ENCODE data around the gene SH3GL3. TPM values are rescaled to one million over a fixed set of nuclear protein-coding genes. Genes with fewer than 3 reads are reported as not detected.

Gene SH3GL3
- total RNA-seq, 4 donors from 2014 or later = 0.40 TPM; not detected in 3

DNA sequence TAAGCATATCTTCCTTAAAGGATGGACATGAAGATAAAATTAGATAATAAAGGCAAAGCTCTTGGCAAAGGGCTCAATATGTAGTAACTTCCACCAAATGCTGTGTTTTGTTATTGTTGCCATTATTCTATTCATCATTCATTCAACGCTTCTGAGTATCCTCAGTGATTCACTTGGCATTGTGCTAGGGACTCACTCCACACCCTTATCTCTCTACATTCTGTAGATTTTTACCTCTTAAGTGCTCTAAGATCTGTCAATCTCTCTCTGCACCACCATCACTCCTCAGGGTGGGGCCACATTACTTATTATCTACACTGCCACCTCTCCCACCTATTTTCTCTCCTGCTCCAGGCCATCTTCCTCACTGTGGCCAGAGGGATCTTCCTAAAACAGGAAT is 51.2 kb downstream of the SH3GL3 start:
- H3K4me1 ChIP-seq = no peaks in the 10 kb centered on the region
- H3K27me3 ChIP-seq = no peaks in the 10 kb centered on the region
- H3K4me3 ChIP-seq (replicated peaks in 1 of 3) = no peak overlapping the region
- WGBS, 2 donors = 96 to 98% methylated on average over 1 of the region's 1 CpG
- H3K27ac ChIP-seq = no peak overlapping the region
- no peaks in the 10 kb centered on the region for H3K9me3 ChIP-seq
- no peak for TF ChIP-seq POLR2A (IDR thresholded peaks at IDR 0.05)
- no peak for TF ChIP-seq CTCF (IDR thresholded peaks at IDR 0.05)
- DNase-seq = no peak
- intact Hi-C loops (cut with DNase I) = no loop called here
- H3K36me3 ChIP-seq = no peaks in the 10 kb centered on the region

DNA sequence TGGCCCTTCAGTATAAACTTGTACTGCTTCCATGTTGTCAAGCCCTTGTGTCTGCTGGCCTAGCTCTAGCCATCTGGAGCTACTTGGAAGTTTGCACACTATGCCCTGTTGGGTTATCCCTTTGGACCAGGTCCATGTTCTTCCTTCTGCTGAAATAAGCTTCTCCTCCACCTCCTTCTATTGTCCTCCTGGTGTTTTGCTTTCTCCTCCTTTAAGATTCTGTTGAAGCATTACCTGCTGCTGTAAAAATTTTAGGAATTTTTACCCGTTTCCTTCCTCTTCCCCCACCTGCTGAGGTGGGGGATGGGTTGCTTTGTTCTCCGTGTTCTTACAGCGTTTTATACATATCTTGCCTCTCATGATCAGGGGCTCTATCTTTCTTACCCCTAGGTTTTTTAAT is 51.7 kb downstream of the SH3GL3 start:
- Histone ChIP-seq H3K27me3 (no peaks in the 10 kb centered on the region), H3K36me3 (no peaks in the 10 kb centered on the region), H3K9me3 (no peaks in the 10 kb centered on the region), H3K27ac (no peak overlapping the region), H3K4me3 (replicated peaks in 1 of 3) (no peak overlapping the region), H3K4me1 (no peaks in the 10 kb centered on the region)
- WGBS, 2 donors = 51 to 54% methylated on average over 3 of the region's 3 CpGs
- TF ChIP-seq CTCF (IDR thresholded peaks at IDR 0.05) (no peak), POLR2A (IDR thresholded peaks at IDR 0.05) (no peak)
- no peak for DNase-seq
- intact Hi-C loops (cut with DNase I) = no loop called here

GRCh38 chr15:83499476-83499875 is 52.3 kb downstream of the SH3GL3 start:
- Histone ChIP-seq H3K27ac (no peak overlapping the region), H3K4me3 (replicated peaks in 1 of 3) (no peak overlapping the region), H3K9me3 (no peaks in the 10 kb centered on the region), H3K27me3 (no peaks in the 10 kb centered on the region), H3K36me3 (no peaks in the 10 kb centered on the region), H3K4me1 (no peaks in the 10 kb centered on the region)
- intact Hi-C loops (cut with DNase I) = no loop called here
- WGBS, 2 donors = 90 to 93% methylated on average over 2 of the region's 2 CpGs
- DNase-seq = no peak
- TF ChIP-seq CTCF (IDR thresholded peaks at IDR 0.05) (no peak), POLR2A (IDR thresholded peaks at IDR 0.05) (no peak)

- H3K4me3 ChIP-seq (replicated peaks in 1 of 3) = no peak overlapping the region
- no peak overlapping the region for H3K27ac ChIP-seq
- 89 to 93% methylated on average over 4 of the region's 4 CpGs for WGBS, 2 donors
- no peaks in the 10 kb centered on the region for H3K27me3 ChIP-seq
- intact Hi-C loops (cut with DNase I) = no loop called here
- no peak for DNase-seq
- no peaks in the 10 kb centered on the region for H3K36me3 ChIP-seq
- H3K4me1 ChIP-seq = no peaks in the 10 kb centered on the region
- TF ChIP-seq POLR2A (IDR thresholded peaks at IDR 0.05) (no peak), CTCF (IDR thresholded peaks at IDR 0.05) (no peak)
- no peaks in the 10 kb centered on the region for H3K9me3 ChIP-seq
Measured at GRCh38 chr15:83503595-83504364, 56.6 kb downstream of the SH3GL3 start.

- H3K4me3 ChIP-seq (replicated peaks in 1 of 3) = no peak overlapping the region
- H3K36me3 ChIP-seq = no peaks in the 10 kb centered on the region
- 67 to 70% methylated on average over 4 of the region's 4 CpGs for WGBS, 2 donors
- no peaks in the 10 kb centered on the region for H3K4me1 ChIP-seq
- H3K9me3 ChIP-seq = no peaks in the 10 kb centered on the region
- TF ChIP-seq CTCF (IDR thresholded peaks at IDR 0.05) = no peak
- no peak for TF ChIP-seq POLR2A (IDR thresholded peaks at IDR 0.05)
- H3K27me3 ChIP-seq = no peaks in the 10 kb centered on the region
- intact Hi-C loops (cut with DNase I) = no loop called here
- H3K27ac ChIP-seq = no peak overlapping the region
- no peak for DNase-seq
Measured at GRCh38 chr15:83504365-83504764, 57.2 kb downstream of the SH3GL3 start.
